ENCODE measurements around the gene FHIT. TPM values are rescaled to one million over a fixed set of nuclear protein-coding genes. Genes with fewer than 3 reads are reported as not detected.
"Not testable (repeated sequence)": the region's sequence is repeated elsewhere in the genome, so short reads cannot be mapped to it uniquely, and the experiment has no call there.

FHIT gene
- total RNA-seq, 4 donors from 2014 or later, result 5.0 to 15.3 (median 8.3) TPM

GRCh38 chr3:60551455-60552209 is 699.6 kb downstream of the FHIT start:
- intact Hi-C loops (cut with DNase I; ENCODE audit: low total_unique reads), result no loop called here
- WGBS, 2 donors, result 83 to 92% methylated on average over 2 of the region's 5 CpGs
- H3K4me3 ChIP-seq (ENCODE audit: low read depth, poor library complexity, severe bottlenecking), result no peak overlapping the region
- DNase-seq (ENCODE audit: low spot score in 2 of 2), result no peak
- no peak for TF ChIP-seq CTCF (IDR thresholded peaks at IDR 0.05)
- TF ChIP-seq POLR2A (IDR thresholded peaks at IDR 0.05), result no peak

GRCh38 chr3:60549863-60550262 is 701.4 kb downstream of the FHIT start:
- DNase-seq (ENCODE audit: low spot score in 2 of 2), result no peak
- 82 to 83% methylated on average over 2 of the region's 2 CpGs for WGBS, 2 donors
- intact Hi-C loops (cut with DNase I; ENCODE audit: low total_unique reads), result no loop called here
- no peak for TF ChIP-seq POLR2A (IDR thresholded peaks at IDR 0.05)
- no peak overlapping the region for H3K4me3 ChIP-seq (ENCODE audit: low read depth, poor library complexity, severe bottlenecking)

- H3K4me3 ChIP-seq (ENCODE audit: low read depth, poor library complexity, severe bottlenecking), result no peak overlapping the region
- TF ChIP-seq POLR2A (IDR thresholded peaks at IDR 0.05), result no peak
- TF ChIP-seq CTCF (IDR thresholded peaks at IDR 0.05), result no peak
- no peak for DNase-seq (ENCODE audit: low spot score in 2 of 2)
- WGBS, 2 donors, result 33 to 36% methylated on average over 3 of the region's 3 CpGs
- intact Hi-C loops (cut with DNase I; ENCODE audit: low total_unique reads), result no loop called here
Observed at GRCh38 chr3:60542995-60543394, 708.3 kb downstream of the FHIT start.

GRCh38 chr3:60539394-60539793 is 711.9 kb downstream of the FHIT start:
- DNase-seq (ENCODE audit: low spot score in 2 of 2); intact Hi-C loops (cut with DNase I; ENCODE audit: low total_unique reads); H3K4me3 ChIP-seq (ENCODE audit: low read depth, poor library complexity, severe bottlenecking): not testable (repeated sequence)
- WGBS, 2 donors, result 94% methylated on average over 2 of the region's 2 CpGs

- TF ChIP-seq CTCF (IDR thresholded peaks at IDR 0.05) (no peak), POLR2A (IDR thresholded peaks at IDR 0.05) (no peak)
Observed at GRCh38 chr3:60536420-60536819, 714.8 kb downstream of the FHIT start.

GRCh38 chr3:60531759-60532158 is 719.5 kb downstream of the FHIT start:
- TF ChIP-seq POLR2A (IDR thresholded peaks at IDR 0.05), result no peak
- intact Hi-C loops (cut with DNase I; ENCODE audit: low total_unique reads), result no loop called here
- DNase-seq (ENCODE audit: low spot score in 2 of 2), result no peak
- WGBS, 2 donors, result 88 to 91% methylated on average over 5 of the region's 5 CpGs
- no peak overlapping the region for H3K4me3 ChIP-seq (ENCODE audit: low read depth, poor library complexity, severe bottlenecking)

More at GRCh38 chr3:60536420-60536819, 714.8 kb downstream of the FHIT start:
- DNase-seq (ENCODE audit: low spot score in 2 of 2), result no peak
- 83 to 89% methylated on average over 3 of the region's 3 CpGs for WGBS, 2 donors
- no peak overlapping the region for H3K4me3 ChIP-seq (ENCODE audit: low read depth, poor library complexity, severe bottlenecking)
- intact Hi-C loops (cut with DNase I; ENCODE audit: low total_unique reads), result no loop called here

GRCh38 chr3:60528651-60529050 is 722.6 kb downstream of the FHIT start:
- intact Hi-C loops (cut with DNase I; ENCODE audit: low total_unique reads), result no loop called here
- no peak for DNase-seq (ENCODE audit: low spot score in 2 of 2)
- 70 to 77% methylated on average over 1 of the region's 1 CpG for WGBS, 2 donors
- TF ChIP-seq CTCF (IDR thresholded peaks at IDR 0.05) (no peak), POLR2A (IDR thresholded peaks at IDR 0.05) (no peak)
- no peak overlapping the region for H3K4me3 ChIP-seq (ENCODE audit: low read depth, poor library complexity, severe bottlenecking)
